GM21447 (cell line): ENCODE data around the gene ASB8.
"Not testable (repeated sequence)": the region's sequence is repeated elsewhere in the genome, so short reads cannot be mapped to it uniquely, and the experiment has no call there.

Source experiments
- ATAC-seq: cut with Tn5 transposase; IDR thresholded peaks from one replicate; pipeline ENCODE4 v1.9.1; 2021; ENCODE audit not compliant: unreplicated experiment

ASB8 gene

GRCh38 chr12:48183091-48183875 lies 26.0 kb upstream of the ASB8 start, which contains the start of gene CCDC184:
CCDC184 (plus strand) TSS chr12:48183644; CDS start chr12:48184123, 479 bp downstream.
- ATAC-seq: peak; percentile 84

- no peak for ATAC-seq
These were observed 25.3 kb upstream of the ASB8 start for GRCh38 chr12:48182631-48183030.

- no peak for ATAC-seq
These were observed 23.7 kb upstream of the ASB8 start for GRCh38 chr12:48180857-48181495.

GRCh38 chr12:48180424-48180823 lies 23.1 kb upstream of the ASB8 start:
- ATAC-seq: no peak

GRCh38 chr12:48179466-48179865 lies 22.2 kb upstream of the ASB8 start:
- ATAC-seq: no peak

GRCh38 chr12:48177982-48178381 lies 20.7 kb upstream of the ASB8 start:
- ATAC-seq: no peak

- no peak for ATAC-seq
These were observed 19.1 kb upstream of the ASB8 start for GRCh38 chr12:48176417-48176751.

DNA sequence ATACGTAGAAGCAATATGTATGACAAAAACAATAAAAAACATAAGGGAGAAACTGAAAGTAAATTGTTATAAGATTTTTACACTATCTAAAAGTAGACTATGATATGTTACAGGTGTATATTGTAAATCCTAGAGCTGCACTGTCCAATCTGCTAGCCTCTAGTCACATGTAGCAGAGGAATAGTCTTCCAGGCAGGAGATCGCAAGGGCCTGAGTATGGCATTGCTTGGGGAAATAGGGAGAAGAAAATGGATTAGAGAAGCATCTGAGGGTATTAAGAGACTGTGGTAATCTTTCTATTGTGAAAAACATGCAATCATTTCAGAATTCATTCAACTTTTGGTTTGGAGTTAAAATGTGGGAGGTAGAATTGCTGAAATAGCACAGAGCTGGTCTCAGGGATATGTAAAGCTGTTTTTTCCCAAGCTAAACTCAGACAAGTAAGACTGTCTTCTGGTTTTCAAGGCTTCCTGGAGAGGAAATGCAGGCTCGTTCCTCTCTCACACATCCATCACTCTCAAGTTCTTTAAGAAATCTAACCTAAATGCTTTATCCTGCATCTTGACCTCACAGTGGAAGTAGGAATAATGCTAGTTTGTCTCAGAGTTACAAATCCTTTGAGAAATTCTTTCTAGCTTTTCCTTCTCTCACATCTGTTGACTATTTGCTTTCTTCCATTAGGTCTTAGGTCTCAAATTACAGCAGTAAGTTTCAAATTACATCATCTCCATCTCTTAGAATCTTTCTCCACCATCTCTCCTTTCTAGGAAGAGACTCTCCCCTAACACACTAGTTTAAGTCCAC lies 18.5 kb upstream of the ASB8 start:
- ATAC-seq: no peak

DNA sequence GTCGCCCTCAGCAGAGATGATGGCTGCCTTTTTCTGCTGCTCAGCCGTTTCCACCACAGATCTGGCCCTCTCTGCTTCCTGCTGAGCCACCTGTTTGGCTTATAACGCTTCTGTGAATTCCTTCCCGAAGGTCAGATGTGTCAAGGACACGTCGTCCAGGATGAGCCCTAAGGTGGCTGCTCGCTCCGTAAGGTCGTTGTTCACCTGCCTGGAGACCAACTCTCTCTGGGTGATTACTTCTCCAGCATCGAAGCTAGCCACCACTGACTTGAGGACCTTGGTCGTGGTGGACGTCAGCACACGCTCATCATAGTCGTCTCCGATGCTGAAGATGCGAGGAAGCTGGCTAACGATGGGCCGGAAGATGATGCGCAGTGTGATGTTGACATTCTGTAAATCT lies 11.7 kb upstream of the ASB8 start:
- ATAC-seq: no peak

GRCh38 chr12:48165089-48165981 lies 8.0 kb upstream of the ASB8 start:
- ATAC-seq: no peak

DNA sequence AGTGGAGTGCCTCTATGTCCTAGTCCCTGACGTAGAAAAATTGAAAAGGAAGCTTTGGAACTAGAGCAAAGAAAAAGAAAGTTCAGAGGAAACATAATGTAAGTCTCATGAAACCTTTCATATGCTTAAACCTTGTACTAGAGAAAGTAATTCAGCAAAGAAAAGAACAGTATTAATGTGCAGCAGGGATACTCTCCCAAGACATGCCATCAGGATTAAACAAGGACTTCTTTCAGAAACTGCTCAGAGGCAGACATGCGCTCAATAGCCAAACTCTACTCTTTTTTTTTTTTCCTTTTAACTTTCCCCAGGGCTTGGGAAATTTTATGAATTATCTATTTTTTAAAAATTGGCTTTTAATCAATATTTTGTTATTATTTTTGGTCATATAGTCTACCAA lies 7.1 kb upstream of the ASB8 start:
- no peak for ATAC-seq

DNA sequence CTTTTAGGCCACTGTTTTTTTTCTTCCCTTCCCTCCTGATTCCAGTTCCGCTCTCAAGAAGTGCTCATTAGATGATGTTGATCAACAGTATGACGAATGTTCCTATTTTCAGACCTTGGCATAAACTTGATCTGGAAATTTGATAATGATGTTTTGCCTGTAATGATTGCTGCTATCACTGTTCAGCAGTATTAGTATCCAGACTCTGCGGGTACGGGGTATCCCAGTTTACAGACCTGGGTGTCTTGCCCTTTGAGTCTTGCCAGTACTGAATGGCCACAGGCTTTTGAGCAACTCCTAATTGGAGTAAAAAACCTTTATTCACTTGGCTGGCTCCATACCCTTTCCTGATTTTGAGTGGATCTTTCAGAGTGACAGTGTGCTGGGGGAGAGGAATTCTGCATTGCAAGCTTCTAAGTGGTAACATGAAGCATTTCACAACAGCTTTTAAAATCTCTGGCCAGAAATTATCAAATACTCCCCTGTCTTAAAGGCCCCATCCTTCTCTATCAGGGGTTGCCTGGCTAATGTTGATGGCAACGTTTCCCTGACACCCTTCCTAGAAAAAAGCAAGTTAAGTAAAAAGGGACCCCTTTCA lies 5.9 kb upstream of the ASB8 start:
- no peak for ATAC-seq

DNA sequence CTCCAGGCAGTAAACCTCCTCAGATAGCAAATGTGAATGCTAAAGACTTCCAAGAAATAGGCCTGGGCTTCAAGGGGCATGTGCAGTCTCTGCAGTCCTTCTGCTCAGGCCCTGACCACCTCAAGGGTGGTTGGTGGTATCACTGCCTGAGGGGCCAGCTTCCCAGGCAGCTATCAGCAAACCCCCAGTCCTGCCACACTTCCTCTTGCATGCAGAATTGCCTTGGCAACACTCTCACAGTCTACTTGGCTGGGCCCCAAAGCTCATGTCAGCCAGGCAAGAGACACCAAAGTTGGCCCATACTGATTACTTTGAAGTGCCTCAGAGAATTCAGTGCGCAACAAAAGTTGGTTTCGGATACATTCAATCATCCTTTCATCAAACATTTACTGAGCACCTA lies 3.5 kb upstream of the ASB8 start:
- ATAC-seq: no peak

DNA sequence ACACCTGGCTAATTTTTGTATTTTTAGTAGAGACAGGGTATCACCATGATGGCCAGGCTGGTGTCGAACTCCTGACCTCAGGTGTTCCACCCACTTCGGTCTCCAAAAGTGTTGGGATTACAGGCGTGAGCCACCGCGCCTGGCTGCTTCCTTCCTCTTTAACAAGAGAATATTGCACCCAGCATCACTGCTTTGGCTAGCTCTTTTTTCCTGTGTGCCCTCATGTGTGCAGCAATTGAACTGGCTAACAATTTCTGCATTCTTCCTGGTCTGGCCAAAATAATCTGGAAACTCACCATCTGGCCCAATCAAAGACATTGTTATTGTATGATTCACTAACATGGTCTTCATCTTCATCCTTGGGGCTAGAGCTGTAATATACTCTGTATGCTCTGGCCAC lies 2.7 kb upstream of the ASB8 start:
- no peak for ATAC-seq

DNA sequence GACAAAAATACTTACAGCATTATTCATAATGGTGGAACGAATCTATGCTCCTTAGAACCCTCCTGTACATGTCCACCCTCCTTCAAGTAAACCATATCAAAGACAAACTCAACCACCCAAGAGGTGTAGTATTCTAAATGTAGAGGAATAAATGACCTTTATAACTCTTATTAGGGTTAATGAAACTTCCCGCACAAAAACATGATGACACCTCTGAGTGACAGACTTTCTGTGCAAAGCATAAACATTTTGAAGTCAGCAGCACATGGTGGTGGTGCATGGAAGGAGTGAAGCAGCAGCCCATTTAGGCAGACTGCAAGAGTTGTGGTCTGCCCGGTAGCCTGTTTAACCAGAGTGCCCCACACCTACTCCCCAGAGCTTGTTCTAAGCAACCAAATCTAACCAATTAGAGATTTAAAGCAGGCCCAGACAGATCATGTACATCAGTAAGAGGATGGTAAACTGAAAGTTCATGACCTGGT lies 615 bp upstream of the ASB8 start:
- ATAC-seq: no peak

DNA sequence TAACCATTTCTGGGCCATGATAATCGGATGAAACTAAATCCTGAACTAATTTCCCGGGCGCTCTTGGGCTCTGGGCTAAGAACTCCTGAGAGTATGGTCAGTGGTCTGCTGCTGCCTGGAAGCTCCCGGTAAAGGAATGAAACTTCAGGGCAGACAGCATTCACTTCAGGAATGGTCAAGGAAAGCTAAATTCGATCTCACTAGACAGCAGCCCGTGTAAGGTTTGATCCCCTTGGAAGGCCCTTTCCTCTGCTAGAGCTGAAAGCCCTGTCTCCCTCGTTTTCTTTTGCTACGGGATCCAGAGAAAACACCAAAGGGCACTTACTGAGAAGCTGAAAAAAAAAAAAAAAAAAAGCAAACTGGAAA lies 680 bp downstream of the ASB8 start:
- ATAC-seq: no peak

- ATAC-seq: not testable (repeated sequence)
These were observed 1.5 kb downstream of the ASB8 start for GRCh38 chr12:48155786-48156185.

DNA sequence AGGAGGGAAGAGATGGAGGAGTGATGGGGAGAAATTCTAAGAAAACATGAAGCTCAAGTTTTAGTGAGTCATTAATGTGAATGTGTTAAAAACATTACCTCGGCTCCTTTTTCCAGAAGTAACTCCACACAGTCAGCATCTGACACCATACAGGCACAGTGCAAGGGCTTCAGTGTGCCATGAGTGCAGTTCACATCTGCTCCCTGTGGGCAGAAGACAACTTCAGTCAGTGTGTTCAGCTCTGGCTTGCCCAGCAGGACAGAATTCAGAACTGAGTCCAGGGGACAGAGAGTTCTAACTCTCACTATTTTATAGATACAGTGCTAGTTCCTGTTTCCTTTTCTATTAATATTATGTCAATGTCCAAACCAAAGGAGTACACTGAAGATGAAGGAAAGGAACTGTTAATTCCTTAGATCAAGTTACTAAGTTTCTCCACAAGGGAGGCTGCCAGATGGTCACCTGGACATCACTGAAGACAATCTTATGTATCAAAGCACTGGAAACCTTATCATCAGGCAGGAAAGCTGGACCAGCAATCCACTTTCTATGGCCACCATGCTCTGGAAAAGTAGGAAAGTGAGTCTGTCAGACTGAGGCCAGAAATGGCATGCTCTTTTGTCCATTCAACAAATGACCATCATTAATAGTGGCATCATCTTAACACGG lies 6.1 kb downstream of the ASB8 start:
- ATAC-seq: no peak

- no peak for ATAC-seq
These were observed 11.3 kb downstream of the ASB8 start for GRCh38 chr12:48145981-48146380.

DNA sequence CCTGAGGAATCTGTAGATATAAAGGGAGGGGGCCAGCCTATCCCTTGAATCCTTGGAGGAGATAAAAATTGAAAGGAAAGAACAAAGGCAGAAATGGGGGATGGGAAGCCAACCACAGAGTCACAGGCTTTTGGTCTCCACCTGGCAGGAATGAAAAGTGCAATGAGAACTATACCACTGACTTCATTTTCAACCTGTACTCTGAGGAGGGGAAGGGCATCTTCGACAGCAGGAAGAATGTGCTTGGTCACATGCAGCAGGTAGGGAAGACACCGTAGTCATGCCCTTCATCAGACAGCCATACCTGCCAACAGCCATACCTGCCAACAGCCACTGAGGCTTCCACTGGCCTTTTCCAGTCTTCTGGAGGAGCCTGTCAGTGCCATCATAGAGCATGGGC lies 13.4 kb downstream of the ASB8 start:
- no peak for ATAC-seq
